ENCODE measurements around the gene CAMLG.

DNA sequence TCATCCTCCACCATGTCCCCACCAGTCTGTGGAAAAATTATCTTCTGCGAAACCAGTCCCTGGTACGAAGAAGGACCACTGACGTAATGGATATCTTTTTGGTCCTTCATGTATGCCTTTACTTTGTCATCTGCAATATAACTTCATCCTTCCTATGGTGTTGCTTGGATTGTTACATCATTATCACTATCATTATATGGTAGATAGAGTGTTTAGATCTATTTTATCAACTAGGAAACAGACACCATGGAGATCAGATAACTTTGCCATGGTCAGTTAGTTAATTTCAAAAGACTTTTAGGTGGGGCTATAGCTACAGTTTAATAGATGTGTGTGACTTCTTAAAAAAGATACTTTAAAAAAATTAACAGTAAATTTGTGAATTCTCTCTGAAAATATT is 23.8 kb upstream of the CAMLG start:
- TF ChIP-seq, protein P1, sequence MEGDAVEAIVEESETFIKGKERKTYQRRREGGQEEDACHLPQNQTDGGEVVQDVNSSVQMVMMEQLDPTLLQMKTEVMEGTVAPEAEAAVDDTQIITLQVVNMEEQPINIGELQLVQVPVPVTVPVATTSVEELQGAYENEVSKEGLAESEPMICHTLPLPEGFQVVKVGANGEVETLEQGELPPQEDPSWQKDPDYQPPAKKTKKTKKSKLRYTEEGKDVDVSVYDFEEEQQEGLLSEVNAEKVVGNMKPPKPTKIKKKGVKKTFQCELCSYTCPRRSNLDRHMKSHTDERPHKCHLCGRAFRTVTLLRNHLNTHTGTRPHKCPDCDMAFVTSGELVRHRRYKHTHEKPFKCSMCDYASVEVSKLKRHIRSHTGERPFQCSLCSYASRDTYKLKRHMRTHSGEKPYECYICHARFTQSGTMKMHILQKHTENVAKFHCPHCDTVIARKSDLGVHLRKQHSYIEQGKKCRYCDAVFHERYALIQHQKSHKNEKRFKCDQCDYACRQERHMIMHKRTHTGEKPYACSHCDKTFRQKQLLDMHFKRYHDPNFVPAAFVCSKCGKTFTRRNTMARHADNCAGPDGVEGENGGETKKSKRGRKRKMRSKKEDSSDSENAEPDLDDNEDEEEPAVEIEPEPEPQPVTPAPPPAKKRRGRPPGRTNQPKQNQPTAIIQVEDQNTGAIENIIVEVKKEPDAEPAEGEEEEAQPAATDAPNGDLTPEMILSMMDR (IDR thresholded peaks at IDR 0.05; ENCODE audit: insufficient read depth, low read length), result no peak
- TF ChIP-seq, protein P2, sequence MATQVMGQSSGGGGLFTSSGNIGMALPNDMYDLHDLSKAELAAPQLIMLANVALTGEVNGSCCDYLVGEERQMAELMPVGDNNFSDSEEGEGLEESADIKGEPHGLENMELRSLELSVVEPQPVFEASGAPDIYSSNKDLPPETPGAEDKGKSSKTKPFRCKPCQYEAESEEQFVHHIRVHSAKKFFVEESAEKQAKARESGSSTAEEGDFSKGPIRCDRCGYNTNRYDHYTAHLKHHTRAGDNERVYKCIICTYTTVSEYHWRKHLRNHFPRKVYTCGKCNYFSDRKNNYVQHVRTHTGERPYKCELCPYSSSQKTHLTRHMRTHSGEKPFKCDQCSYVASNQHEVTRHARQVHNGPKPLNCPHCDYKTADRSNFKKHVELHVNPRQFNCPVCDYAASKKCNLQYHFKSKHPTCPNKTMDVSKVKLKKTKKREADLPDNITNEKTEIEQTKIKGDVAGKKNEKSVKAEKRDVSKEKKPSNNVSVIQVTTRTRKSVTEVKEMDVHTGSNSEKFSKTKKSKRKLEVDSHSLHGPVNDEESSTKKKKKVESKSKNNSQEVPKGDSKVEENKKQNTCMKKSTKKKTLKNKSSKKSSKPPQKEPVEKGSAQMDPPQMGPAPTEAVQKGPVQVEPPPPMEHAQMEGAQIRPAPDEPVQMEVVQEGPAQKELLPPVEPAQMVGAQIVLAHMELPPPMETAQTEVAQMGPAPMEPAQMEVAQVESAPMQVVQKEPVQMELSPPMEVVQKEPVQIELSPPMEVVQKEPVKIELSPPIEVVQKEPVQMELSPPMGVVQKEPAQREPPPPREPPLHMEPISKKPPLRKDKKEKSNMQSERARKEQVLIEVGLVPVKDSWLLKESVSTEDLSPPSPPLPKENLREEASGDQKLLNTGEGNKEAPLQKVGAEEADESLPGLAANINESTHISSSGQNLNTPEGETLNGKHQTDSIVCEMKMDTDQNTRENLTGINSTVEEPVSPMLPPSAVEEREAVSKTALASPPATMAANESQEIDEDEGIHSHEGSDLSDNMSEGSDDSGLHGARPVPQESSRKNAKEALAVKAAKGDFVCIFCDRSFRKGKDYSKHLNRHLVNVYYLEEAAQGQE (IDR thresholded peaks at IDR 0.05; ENCODE audit: insufficient replicate concordance, low read depth), result no peak
- no peak for TF ChIP-seq POLR2AphosphoS5 (IDR thresholded peaks at IDR 0.05; ENCODE audit: low read depth)

Measured in HL-60 (cell line).